ENCODE data around the gene TRERF1.

Gene TRERF1

DNA sequence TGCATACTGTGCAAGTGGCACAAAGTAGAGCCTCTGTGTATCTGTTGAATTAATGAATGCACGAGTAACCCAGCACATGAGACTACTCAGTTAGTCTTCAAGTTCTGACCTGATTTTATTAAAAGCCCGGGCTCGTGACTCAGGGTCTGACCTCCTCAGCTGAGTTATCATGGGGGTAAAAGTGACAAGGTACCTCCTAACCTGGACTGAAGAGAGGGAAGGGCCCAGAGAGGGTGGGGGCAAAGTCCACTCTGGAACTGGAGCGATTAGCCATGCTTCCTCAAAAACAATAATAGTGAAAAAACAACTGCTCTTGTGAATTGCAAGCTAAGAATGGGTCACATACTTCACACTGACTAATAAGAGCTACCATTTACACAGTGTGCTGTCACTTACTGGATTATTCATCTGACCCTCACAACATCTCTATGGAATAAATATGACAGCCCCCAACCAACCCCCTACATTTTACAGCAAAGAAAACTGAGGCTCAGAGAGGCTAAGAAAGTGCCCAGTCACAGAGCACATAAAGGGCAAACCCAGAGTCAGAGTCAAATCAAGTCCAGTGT lies 26.7 kb downstream of the TRERF1 start:
- no peak for DNase-seq

DNA sequence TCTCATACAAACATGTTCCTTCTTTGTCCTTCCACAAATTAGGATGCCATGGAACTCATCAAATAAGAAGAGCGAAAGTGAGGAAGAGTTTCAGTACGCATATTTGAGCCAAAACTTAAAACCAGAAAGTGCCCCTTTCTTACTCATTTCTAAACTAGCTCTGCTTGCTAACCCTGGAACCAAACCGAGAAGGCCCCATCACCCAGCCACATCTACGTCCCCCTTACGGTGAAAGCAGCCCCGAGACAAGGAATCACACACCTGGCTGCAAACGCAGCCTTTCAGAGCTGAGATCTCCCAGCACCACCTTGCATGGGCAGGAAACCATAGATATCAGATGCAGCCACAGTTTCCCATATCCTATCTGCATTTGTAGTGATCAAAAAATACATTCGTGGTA lies 28.5 kb downstream of the TRERF1 start:
- DNase-seq, result no peak

DNA sequence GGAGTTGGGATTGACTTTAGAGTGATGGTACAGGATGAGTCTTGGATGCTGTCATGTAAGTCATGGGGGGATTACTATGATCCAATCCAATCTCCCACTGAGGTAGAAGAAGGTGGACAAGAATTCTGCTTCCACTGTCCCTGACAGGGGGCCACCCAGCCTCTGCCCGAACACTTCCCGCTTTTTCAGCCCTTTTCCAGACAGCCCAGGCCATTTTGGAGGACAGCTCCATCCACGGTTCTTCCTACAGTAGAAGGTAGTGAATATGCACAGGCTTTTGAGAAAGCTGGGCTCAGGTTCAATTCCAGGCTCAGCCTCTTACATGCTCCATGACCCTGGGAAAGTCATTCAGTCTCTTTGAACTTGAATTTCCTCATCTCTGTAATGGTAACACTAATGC lies 31.0 kb downstream of the TRERF1 start:
- no peak for DNase-seq

DNA sequence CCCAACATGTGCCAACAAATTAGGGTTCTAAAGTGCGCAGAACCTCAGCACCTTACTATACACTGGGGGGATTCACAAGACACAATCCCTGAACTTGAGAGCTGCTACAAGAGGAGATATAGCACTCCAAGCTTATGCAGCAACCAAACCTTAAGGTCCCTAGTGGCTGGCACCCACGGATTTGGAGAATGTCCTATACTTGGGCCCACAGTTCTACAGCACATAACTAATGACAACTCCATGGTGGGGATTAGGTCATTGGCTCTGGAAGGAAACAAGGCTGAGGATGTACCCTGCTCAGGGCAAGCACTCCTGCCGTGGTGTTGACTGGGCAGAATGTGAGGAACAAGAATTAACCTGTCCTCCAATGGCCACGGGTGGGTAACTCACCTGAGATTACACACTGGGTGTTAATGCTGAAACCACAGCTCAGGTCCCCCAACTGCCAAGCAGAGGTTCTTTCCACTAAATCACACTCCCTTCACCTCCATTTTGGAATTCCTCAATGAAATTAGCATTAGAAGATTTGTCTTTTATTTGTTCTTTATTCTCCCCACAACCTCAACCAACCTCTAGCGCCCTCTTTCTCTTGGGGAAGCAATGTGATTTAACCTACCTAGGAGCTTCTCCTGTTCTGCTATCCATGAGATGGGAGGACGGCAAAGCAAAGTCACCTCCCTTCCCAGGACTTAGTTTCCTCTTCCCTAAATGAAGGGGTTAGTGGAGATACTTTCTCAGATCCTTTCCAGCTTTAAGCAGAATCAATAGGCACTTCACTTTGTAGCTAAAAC lies 32.0 kb downstream of the TRERF1 start:
- no peak for DNase-seq

DNA sequence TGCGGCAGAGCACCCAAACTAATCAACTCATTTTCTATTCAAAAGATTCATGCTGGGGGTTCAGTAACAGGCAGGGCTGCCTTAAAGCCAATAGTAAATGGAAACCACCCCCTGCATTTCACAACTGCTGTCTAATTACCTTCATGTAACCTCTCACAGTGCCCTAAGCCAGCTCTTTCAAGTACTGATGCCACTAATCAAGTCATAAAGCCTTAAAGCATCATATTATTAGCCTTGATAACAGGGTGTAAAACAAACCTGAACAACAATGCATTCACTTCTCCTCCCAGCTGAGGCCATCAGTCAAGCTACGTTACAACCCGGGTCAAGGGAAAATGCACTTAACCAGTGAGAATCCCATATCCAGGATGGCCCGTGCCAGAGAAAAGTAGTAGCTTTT lies 33.0 kb downstream of the TRERF1 start:
- no peak for DNase-seq

DNA sequence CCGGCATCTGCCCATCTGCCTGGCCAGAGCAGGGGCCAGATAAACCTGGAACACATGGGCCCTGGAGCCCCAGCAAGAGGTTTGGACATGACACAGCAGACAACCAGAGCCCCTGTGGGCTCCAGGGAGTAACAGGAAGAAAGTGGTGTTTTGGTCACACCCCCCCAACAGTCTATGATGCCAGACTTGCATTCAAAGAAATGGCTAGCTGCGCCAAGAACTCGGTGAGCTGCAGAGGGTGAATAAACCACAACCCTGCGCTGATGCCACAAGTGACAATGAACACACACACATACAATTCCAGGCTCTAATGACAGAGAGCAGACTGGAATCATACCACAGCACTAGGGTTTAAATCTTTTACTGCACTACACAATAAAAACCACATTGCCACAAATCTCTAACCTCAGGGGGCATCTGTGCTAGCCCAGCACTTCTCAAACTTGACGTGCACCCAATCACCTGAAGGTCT lies 34.0 kb downstream of the TRERF1 start:
- DNase-seq, result no peak

DNA sequence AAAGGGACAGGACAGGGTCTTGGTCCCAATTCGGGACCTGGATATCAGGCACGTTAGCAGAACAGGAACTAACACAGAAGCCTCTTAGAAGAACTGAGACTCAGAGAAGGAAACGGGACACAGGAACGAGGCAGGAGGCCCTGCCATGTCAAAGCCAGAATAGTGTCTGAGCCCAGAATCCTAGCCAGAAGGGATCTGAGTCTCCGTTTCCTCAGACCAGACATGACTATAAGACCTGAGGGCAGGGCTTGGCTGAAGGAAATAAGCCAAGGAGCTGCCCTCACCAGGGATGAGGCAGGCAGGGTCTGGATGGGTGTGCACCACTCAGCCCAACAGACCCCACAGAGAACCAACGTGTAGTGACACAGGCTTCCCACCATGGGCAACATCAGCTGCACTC lies 40.3 kb downstream of the TRERF1 start:
- no peak for DNase-seq

DNA sequence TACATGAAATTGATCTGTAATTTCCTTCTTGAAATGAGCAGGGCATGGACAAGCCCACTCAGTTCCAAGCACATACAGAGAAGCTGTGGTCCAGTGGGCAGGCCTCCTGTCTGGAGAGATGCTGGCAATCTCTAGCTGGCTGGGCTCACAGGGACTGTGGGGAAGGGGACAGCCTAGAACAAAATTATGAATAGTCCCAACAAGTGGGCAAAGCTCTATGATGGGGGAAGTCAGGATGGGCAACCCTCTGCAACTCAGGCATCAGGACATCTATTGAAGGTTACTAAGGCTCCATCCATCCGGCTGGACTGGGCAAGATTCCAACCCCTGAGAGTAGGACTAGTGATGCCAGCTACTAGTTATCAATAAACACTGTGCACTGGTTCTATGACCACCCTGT lies 40.9 kb downstream of the TRERF1 start:
- no peak for DNase-seq

DNA sequence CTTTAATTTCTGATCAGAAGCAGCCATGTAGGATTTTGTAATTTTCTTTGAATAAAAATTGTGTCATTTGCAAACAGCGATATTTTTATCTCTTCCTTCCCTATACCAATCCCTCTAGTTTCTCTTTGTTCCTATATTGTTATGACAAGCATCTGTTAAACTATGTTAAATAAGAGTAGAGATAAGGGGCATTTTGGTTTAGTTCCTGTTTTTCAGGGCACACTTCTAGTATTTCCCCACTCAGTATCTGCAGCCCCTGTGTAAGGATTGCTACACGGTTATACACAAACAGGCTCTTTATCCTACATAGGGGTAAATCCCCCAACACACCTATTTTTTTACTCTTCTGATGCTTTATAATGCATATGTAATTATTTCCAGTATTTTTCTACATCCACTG lies 42.1 kb downstream of the TRERF1 start:
- no peak for DNase-seq

DNA sequence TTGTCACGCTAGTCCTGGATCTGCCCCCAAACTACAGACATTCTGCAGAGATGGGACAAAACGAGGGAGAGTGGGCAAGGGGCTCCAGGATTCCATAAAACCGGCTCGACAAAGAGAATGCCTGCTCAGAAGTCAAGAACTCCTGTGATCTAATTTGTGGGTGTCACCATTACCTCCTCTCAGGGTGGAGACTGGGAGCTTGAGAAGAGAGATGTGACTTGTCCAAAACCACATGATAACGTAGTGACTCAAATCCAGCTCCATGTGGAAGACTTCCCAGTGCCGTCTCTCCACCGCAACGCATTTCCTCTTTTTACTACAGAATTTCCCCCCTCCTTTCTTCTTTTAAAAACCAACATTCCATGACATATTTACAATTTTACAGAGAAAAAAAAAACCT lies 44.3 kb downstream of the TRERF1 start:
- DNase-seq, result no peak

DNA sequence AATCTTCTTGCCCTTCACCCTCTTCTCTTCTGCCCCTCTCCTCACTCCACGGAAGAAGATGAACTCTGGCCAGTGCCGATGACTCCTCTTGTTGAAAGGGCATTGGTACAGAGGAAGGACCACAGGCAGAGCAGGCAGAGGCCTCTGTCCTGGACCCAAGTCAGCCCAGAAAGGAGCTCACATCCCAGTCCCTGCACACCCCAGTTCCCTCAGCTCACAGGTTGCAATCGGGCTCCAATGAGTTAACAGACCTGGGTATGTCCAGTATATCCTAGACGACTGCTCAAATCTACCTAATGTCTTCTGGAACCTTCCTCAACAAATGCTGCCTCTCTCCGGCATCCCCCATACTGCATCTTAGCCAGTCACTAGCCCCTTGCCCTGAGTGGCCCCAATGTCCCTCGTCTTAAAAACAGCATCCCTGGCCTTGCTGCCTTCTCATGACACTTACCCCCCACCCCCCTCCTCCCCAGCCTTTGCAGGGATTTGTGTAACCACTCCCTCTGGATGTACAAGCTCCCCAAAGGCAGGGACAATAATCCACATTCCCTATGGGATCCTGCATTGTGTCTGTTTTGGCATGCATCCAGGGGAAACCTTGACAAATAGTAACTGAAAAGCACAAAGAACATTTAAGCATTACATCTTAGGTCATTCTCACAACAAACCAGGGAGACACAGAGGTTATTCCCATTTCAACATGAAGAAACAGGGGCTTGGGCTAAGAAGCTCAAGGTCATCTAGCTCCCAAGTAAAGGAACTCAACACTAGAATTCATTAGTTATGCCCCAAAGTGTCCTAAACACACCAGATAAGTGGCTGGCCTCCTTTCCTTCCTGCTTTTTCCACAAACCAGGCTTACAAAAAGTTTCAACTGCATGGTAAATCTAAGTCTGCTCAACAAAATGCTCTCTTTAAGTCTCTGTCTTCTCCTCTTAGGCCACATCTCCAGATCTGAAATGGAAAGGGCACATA lies 45.1 kb downstream of the TRERF1 start:
- no peak for DNase-seq

DNA sequence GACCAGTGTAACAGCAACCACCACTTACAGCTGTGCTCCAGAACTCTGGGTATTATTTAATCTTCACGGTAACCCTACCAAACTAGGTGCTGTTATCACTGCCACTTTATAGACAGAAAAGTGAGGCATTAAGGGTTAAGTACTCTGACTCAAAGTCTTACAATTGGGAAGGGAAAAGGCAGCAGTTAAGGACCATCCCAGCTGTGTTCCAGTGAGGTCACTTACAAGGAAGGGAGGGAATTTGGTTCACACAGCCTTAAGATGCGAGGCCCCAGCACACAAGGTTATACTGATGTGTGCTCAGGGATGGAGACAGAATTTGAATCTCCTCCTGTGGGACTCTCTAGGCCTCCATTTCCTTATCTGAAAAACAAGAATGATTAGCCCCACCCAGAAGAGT lies 46.7 kb downstream of the TRERF1 start:
- DNase-seq, result no peak

DNA sequence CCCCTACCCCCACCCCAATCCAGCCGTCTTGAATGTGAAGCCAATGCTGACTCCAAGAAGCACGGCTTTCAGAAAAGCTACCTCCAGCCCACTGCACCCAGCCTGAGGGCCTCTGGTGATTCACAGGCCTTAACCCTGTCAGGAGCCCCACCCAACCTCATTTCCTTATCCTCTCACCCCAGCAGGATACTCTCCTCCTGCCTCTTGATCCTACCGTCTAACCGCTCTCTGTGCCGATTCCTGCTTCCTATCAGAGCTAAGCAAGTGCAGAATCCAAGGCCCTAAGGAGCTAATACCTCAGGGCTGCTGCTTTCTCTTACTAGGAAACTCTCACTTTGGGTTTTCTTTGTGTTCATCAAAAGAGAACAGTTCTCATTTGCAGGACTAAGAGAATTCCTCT lies 47.2 kb downstream of the TRERF1 start:
- DNase-seq, result no peak

DNA sequence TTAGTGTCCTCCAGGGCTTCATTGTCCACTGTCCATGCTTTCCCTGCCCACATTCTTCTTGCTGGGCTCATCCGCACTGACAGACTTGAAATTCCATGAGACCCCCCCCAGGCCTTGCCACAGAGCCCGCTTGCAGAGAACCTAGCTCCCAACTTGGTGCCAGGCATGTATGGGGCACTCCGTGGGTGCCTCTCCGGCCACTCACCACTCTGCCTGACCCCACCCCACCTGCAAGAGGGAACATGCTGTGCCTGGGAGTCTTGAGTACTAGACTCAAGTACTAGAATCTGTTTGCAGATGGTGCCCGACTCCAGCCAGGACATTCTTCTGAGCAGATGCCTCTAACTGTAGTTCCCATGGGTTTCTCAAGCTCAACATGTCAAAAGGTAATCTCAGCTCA lies 47.9 kb downstream of the TRERF1 start:
- no peak for DNase-seq

DNA sequence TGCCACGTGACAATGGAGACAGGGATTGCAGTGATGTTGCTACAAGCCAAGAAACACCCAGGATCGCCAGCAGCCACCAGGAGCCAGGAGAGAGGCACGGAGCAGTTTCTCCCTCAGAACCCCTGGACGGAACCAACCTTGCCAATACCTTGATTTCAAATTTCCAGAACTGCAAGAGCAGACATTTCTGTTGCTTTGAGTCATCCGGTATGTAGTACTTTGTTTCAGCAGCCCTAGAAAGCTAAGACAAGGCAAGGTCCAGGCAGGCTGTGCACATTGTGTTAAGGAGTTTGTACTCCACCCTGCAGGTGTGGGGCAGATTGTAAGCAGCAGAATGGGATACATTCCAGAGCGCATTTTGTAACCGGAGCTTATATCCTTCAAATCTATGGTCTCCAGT lies 48.3 kb downstream of the TRERF1 start:
- no peak for DNase-seq

DNA sequence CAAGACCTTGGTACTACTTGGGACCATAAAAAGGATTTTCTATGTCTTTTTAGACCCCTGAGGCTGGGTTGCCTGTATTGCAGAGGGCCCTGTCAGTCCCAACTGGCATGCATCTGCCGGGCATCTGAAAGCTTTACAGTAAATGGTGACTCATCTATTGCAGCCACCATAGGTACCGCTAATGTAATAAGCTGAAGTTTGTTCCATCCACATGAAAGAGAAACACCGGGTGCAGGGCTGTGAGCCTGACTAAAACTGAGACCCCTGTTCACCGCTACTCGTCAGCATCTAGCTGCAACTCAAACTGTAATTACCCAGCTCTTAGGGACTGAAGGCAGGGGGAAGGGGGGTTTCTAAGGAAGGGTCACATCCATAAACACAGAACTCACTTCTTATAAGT lies 49.5 kb downstream of the TRERF1 start:
- no peak for DNase-seq

DNA sequence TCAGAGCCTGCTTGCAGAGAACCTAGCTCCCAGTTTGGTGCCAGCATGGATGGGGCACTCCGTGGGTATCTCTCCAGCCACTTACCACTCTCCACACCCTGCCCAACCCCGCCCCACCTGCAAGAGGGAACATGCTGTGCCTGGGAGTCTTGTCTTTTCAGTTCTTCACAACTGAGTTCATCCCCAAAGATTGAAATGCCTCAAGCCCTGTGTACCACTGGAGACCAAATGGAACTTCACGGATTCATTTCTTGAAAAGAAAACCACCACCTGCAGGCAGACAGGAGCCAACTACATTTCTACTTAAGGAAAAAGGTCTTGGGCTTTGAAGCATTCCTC lies 50.1 kb downstream of the TRERF1 start:
- no peak for DNase-seq

DNA sequence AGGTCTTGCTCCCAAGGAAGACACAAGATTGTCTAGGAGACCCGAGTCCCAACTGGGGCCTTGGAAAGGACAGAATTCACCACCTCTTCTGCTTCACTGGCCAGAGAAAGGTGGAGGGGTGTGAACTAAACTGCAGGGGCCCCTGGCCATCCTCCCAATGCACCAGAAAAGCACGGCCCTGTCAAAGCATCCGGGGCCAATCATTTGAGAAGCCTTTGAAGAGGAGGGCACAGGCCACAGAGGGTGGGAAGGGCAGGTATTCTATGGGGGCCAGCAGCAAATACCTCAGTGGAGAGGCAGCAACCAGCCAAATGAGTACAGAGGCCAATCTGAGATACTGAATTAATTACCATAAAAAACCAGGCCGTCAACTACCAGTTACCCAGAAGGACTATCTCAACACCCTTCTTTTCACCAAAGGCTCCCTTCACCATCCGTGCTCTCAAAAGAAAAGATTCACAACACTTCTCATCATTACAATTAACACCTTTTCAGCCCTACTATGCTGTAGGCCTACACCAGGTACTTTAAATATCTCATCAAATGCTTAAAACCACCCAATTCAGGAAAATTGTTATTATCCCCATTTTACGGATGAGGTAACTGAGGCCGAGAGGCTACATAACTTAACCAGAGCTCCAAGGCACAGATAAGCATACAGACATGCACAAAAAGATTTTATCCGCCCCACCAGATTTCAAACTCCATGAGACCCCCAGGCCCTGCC lies 50.7 kb downstream of the TRERF1 start:
- DNase-seq, result no peak

DNA sequence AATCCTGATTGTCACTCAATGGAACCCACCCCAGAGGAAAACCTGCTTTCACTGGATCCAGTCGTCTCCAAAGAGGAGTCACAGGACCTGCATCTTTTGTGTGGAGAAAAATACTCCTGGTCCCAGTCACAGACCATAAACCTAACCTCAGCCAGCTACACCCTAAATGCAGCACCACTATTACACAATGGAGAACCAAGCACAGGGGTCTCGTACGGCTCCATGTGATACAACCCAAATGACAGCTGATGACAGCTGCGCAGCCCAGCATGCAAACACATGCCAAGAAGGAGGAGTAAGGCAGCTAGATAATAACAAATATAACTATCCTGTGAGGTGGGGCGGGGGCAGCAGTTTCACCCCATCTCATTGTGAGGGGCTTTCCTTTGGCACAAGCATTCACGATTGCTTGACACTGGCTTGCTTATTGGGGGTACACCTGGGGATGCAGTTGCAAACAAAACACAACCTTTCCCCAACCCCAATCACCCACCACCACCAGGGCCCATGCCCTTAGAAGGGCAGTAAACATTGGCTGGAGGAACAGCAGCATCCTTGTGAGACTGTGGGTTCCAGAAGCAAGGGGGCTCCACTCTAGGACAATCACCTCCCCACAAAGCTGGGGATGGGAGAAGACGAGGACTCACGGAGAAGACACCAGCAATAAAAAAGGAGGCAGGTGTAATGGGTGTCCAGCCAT lies 51.5 kb downstream of the TRERF1 start:
- DNase-seq, result no peak

DNA sequence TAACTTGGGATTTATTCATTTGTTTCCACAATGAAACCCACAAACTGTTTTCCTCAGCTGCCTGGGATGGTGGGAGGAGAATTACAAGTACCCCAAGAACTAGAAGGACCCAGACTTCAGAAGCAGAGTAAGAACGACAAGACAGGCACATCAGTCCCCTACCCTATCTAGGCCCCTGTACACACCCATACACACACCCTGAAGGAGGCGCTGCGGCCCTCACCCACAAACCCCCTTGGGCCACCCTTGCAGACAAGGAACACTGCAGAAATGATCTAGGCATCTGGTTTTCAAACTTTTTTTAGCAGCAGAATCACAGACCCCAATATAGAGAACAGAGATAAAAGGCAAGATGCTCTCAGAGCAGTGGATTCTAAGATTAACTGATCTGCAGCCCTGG lies 55.0 kb downstream of the TRERF1 start:
- DNase-seq, result no peak

DNA sequence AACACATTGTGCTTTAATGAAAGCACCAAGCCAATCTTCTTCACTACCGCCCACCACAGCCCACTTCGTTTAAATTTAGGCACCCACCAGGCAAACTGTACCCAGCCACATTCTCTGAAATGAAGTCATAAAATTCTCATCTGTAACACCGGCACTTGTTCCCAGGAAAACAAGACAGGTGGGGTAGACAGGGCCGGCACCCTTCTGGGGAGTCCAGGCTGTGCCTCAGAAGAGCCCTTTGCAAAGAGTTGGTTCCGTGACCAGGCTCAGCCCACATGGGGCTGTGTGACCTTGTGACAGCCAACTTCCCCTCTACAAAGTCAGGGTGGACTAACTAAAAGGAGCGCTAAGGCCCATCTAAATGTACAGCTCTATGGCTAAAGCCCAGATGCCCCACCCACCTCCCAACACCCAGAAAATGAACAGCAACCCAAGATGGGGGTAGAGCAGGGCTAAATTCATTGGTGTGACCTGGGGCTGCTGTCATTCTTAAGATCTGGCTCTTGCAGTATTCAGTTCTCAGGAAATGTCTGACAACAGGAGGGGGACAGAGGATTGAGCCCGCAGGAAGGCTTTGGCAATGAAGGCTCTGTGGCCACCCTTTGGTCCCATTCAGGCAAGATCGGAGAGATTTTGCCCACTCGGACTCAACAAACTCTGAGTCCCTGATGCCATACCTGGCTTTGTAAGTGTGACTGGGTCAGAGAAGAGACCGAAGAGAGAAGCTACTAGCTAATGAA lies 56.7 kb downstream of the TRERF1 start:
- DNase-seq, result no peak

DNA sequence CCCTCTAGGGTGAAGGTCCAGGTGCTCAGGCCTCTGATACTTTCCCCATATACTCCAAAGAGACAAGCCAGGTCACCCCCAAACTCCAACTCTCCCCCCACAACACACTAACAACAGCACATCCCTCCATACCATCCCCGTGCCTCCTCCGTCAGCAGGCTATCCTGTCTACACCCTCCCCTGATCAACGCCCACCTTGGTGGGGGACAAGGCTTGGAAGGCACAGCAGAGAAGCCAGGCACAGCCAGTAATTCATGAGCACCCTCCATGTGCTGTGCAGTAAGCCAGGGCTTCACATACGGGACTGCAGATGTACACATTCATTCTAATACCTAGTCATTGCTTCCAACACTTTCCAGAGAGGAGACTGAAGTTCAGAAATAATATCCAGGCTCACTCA lies 57.6 kb downstream of the TRERF1 start:
- DNase-seq, result no peak

Measured in DMS79 treated with DMSO at 0.1 percent for 48 hours (cell line).